Activated T-cell treated with anti-CD3 and anti-CD28 coated beads for 4 hours (primary cell): ENCODE measurements around the gene CLN5.

ENCODE experiments used
- DNase-seq: peaks from one replicate; pipeline ENCODE4 v3.0.0-alpha.2; 2020

The CLN5 gene

GRCh38 chr13:77022341-77022740 is 30.5 kb downstream of the CLN5 start:
- DNase-seq = no peak

- peak; percentile 48 for DNase-seq
Measured at GRCh38 chr13:77026255-77026860, 34.5 kb downstream of the CLN5 start.

GRCh38 chr13:77026861-77027621 is 35.2 kb downstream of the CLN5 start, which contains the start of gene FBXL3:
Gene FBXL3, minus strand, starts transcription at chr13:77027159. Its CDS starts 5,299 bp downstream, at chr13:77021860.
- peak; percentile 64 for DNase-seq

GRCh38 chr13:77028202-77028601 is 36.3 kb downstream of the CLN5 start:
- no peak for DNase-seq

GRCh38 chr13:77029436-77029835 is 37.6 kb downstream of the CLN5 start:
- DNase-seq = no peak

- no peak for DNase-seq
Measured at GRCh38 chr13:77031656-77032243, 39.9 kb downstream of the CLN5 start.

GRCh38 chr13:77033717-77034302 is 41.9 kb downstream of the CLN5 start:
- DNase-seq = no peak

GRCh38 chr13:77034881-77035280 is 43.0 kb downstream of the CLN5 start:
- DNase-seq = no peak

GRCh38 chr13:77036279-77036678 is 44.4 kb downstream of the CLN5 start:
- DNase-seq = no peak

- DNase-seq = no peak
Measured at GRCh38 chr13:77038907-77039480, 47.1 kb downstream of the CLN5 start.

- no peak for DNase-seq
Measured at GRCh38 chr13:77040076-77040475, 48.2 kb downstream of the CLN5 start.

GRCh38 chr13:77040835-77041234 is 49.0 kb downstream of the CLN5 start:
- no peak for DNase-seq

GRCh38 chr13:77042566-77043177 is 50.8 kb downstream of the CLN5 start:
- no peak for DNase-seq

GRCh38 chr13:77047649-77048343 is 55.9 kb downstream of the CLN5 start:
- no peak for DNase-seq

GRCh38 chr13:77048681-77049080 is 56.8 kb downstream of the CLN5 start:
- DNase-seq = no peak

- no peak for DNase-seq
Measured at GRCh38 chr13:77053192-77053591, 61.3 kb downstream of the CLN5 start.
